Endothelial cell of umbilical vein (primary cell): Measurements from ENCODE around the gene PSMA3. TPM values are rescaled to one million over a fixed set of nuclear protein-coding genes. Genes with fewer than 3 reads are reported as not detected.

ENCODE experiments used
- BruUV-seq: library from RNA; stranded (reverse); fragments of 400-500 nt; replicated peaks from 2 replicates; lab custom pipeline; 2021; lab: Mats Ljungman, UMichigan
- CTCF ChIA-PET: fragments of 300-600, 350-600 bp; sonication (Branson Sonifier 250); formaldehyde crosslinking; loops from one replicate; lab custom pipeline; 2021; ENCODE audit warnings: antibody characterized with exemption, inconsistent platforms; lab: Charles Lee
- POLR2A ChIA-PET: fragments of 300-600, 350-600 bp; sonication (Branson Sonifier 250); formaldehyde crosslinking; loops from one replicate; lab custom pipeline; 2021; ENCODE audit warnings: antibody characterized with exemption, inconsistent platforms; lab: Charles Lee
- DNase-seq: peaks from one replicate; pipeline ENCODE4 v3.0.0-alpha.2; 2011; ENCODE audit warnings: low read depth, low spot score
- FAIRE-seq: peaks from 2 replicates; lab custom pipeline; 2011; peaks lifted over from hg19 to GRCh38; lab: Jason Lieb, UNC
- H2AFZ ChIP-seq: 2 replicates; pipeline ENCODE4 v1.6.0; 2012; ENCODE audit warnings: low read depth, low read length, control low read depth, inconsistent platforms
- H3K27ac ChIP-seq: 2 replicates; pipeline ENCODE4 v1.5.1; 2011; ENCODE audit warnings: low read depth, mild to moderate bottlenecking, control low read depth, low read length, moderate library complexity; ENCODE audit not compliant: insufficient read depth
- H3K27me3 ChIP-seq, 2 experiments: 2 replicates each; pipeline versions ENCODE4 v1.6.0 to v1.6.1; 2011; ENCODE audit warnings: low read length in 2 of 2, mixed read lengths in 1 of 2; ENCODE audit not compliant: control insufficient read depth in 2 of 2, insufficient read depth in 2 of 2
- H3K36me3 ChIP-seq, 2 experiments: 2 replicates in 1 of 2; 3 replicates in 1 of 2; pipeline ENCODE4 v1.5.1; 2011; ENCODE audit warnings: low read length in 2 of 2, mild to moderate bottlenecking in 1 of 2, moderate library complexity in 1 of 2; ENCODE audit not compliant: control insufficient read depth in 2 of 2, insufficient read depth in 2 of 2; ENCODE audit errors: extremely low read depth in 1 of 2
- H3K4me1 ChIP-seq: 3 replicates; pipeline ENCODE4 v1.5.1; 2011; ENCODE audit warnings: mild to moderate bottlenecking, low read length; ENCODE audit not compliant: control insufficient read depth, insufficient read depth; ENCODE audit errors: extremely low read depth
- H3K4me2 ChIP-seq: 2 replicates; pipeline ENCODE4 v1.6.1; 2011; ENCODE audit warnings: low read length, control low read depth, mixed read lengths; ENCODE audit not compliant: insufficient read depth
- H3K4me3 ChIP-seq, 3 experiments: fragments of 200-600 bp in 1 of 3; sonication (generic), shearing (Covaris generic) in 1 of 3; replicated peaks in 1 of 3; 2 replicates each; pipeline ENCODE4 v1.5.1; 2011 to 2016; ENCODE audit warnings: control low read depth in 3 of 3, low read length in 3 of 3, mild to moderate bottlenecking in 2 of 3, inconsistent platforms in 1 of 3, low read depth in 1 of 3, moderate library complexity in 1 of 3; ENCODE audit not compliant: insufficient read depth in 1 of 3
- H3K79me2 ChIP-seq: 2 replicates; pipeline ENCODE4 v1.6.0; 2012; ENCODE audit warnings: low read length, inconsistent platforms; ENCODE audit not compliant: control insufficient read depth, insufficient read depth
- H3K9ac ChIP-seq: replicated peaks from 2 replicates; pipeline ENCODE3; 2011; ENCODE audit warnings: low read length, control low read depth; ENCODE audit not compliant: insufficient read depth; ENCODE audit errors: extremely low read depth
- H3K9me1 ChIP-seq: replicated peaks from 3 replicates; pipeline ENCODE4 v1.6.0; 2011; ENCODE audit warnings: mild to moderate bottlenecking, low read length; ENCODE audit not compliant: control insufficient read depth, insufficient read depth; ENCODE audit errors: extremely low read depth
- H3K9me3 ChIP-seq: replicated peaks from 2 replicates; pipeline ENCODE4 v1.5.1; 2012; ENCODE audit warnings: low read length, inconsistent platforms; ENCODE audit not compliant: control insufficient read depth, insufficient read depth
- H4K20me1 ChIP-seq: replicated peaks from 2 replicates; pipeline ENCODE3; 2011; ENCODE audit warnings: mild to moderate bottlenecking, low read length; ENCODE audit not compliant: control insufficient read depth, insufficient read depth; ENCODE audit errors: extremely low read depth
- EZH2 ChIP-seq: IDR thresholded peaks from 2 replicates; pipeline ENCODE4 v1.6.1; 2012; ENCODE audit warnings: borderline replicate concordance, low read depth, mild to moderate bottlenecking, moderate library complexity, low read length, inconsistent platforms; ENCODE audit not compliant: severe bottlenecking
- FOS ChIP-seq: IDR thresholded peaks from 2 replicates; pipeline ENCODE4 v1.6.1; 2011; ENCODE audit warnings: mild to moderate bottlenecking, low read length, moderate library complexity, borderline replicate concordance; ENCODE audit not compliant: insufficient read depth
- GATA2 ChIP-seq: IDR thresholded peaks from 2 replicates; pipeline ENCODE4 v1.7.0; 2011; ENCODE audit warnings: low read depth, mild to moderate bottlenecking, moderate library complexity, mixed read lengths, low read length; ENCODE audit not compliant: insufficient read length, insufficient read depth
- JUN ChIP-seq: IDR thresholded peaks from 2 replicates; pipeline ENCODE4 v1.6.1; 2011; ENCODE audit warnings: borderline replicate concordance, low read depth; ENCODE audit not compliant: insufficient read length, insufficient read depth
- MYC ChIP-seq: IDR thresholded peaks from one replicate; pipeline ENCODE4 v1.6.1; 2011; ENCODE audit warnings: mild to moderate bottlenecking, low read depth, low read length
- POLR2A ChIP-seq: IDR thresholded peaks from 2 replicates; pipeline ENCODE4 v1.6.1; 2012; ENCODE audit warnings: low read depth, mild to moderate bottlenecking, control low read depth, low read length
- POLR2AphosphoS5 ChIP-seq: IDR thresholded peaks from 2 replicates; pipeline ENCODE4 v1.6.1; 2012; ENCODE audit warnings: low read depth, mild to moderate bottlenecking, control low read depth, low read length, moderate library complexity; ENCODE audit not compliant: insufficient read depth
- dilution Hi-C: fragments of 300-500 bp; cut with MboI; formaldehyde crosslinking; loops from one replicate; pipeline ENCODE4 v1.15.0; 2019; ENCODE audit warnings: low sequenced_read_pairs; ENCODE audit not compliant: extremely low pct_ligation_motif_present
- intact Hi-C: fragments of 100-400 bp; cut with micrococcal nuclease; formaldehyde crosslinking; loops from one replicate; pipeline ENCODE4 v1.10.0; 2022
- polyA plus RNA-seq, 4 experiments: library from polyadenylated mRNA; depleted of rRNA in 3 of 4; stranded (reverse) in 3 of 4; unstranded in 1 of 4; fragments of >200 nt; gene quantifications; 2 replicates each; pipeline versions ENCODE4 v1.2.1 to v1.2.3, GENCODE V29; 2011 to 2012; ENCODE audit warnings: missing spikeins in 1 of 4
- total RNA-seq: library from RNA; stranded (reverse); gene quantifications from 2 replicates; pipeline ENCODE4 v1.2.3, GENCODE V29; 2021
- TF ChIP-seq, protein P1 (sequence below): IDR thresholded peaks from 2 replicates; pipeline ENCODE4 v1.6.1; 2011; ENCODE audit not compliant: insufficient read depth, insufficient read length
- TF ChIP-seq, protein P2 (sequence below), 2 donors: IDR thresholded peaks; 1 replicate in 1 of 2; 2 replicates in 1 of 2; pipeline ENCODE4 v1.5.1; 2011; ENCODE audit warnings: low read length in 2 of 2, mild to moderate bottlenecking in 2 of 2, moderate library complexity in 2 of 2, control low read depth in 1 of 2, inconsistent platforms in 1 of 2, low read depth in 1 of 2; ENCODE audit not compliant: insufficient read depth in 1 of 2; ENCODE audit errors: extremely low read depth in 1 of 2

The PSMA3 gene
- total and polyA plus RNA-seq, 2 donors (not counting 3 experiments of a cell fraction or from before 2014, with no cell fraction given), result 240 to 297 TPM

- FAIRE-seq, result no peak
- no peak for TF ChIP-seq POLR2AphosphoS5
- TF ChIP-seq POLR2A, result no peak
- TF ChIP-seq, protein P1, sequence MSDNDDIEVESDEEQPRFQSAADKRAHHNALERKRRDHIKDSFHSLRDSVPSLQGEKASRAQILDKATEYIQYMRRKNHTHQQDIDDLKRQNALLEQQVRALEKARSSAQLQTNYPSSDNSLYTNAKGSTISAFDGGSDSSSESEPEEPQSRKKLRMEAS, result no peak
- TF ChIP-seq, protein P2, sequence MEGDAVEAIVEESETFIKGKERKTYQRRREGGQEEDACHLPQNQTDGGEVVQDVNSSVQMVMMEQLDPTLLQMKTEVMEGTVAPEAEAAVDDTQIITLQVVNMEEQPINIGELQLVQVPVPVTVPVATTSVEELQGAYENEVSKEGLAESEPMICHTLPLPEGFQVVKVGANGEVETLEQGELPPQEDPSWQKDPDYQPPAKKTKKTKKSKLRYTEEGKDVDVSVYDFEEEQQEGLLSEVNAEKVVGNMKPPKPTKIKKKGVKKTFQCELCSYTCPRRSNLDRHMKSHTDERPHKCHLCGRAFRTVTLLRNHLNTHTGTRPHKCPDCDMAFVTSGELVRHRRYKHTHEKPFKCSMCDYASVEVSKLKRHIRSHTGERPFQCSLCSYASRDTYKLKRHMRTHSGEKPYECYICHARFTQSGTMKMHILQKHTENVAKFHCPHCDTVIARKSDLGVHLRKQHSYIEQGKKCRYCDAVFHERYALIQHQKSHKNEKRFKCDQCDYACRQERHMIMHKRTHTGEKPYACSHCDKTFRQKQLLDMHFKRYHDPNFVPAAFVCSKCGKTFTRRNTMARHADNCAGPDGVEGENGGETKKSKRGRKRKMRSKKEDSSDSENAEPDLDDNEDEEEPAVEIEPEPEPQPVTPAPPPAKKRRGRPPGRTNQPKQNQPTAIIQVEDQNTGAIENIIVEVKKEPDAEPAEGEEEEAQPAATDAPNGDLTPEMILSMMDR (IDR thresholded peaks at IDR 0.05; ENCODE audit: extremely low read depth in 1 of 2, insufficient read depth in 1 of 2, low read depth in 1 of 2, low read length in 2 of 2), result no peak
- no peak for TF ChIP-seq JUN
- no peak for TF ChIP-seq MYC
- TF ChIP-seq EZH2, result no peak
- TF ChIP-seq GATA2, result no peak
- no peak for TF ChIP-seq FOS
Observed at GRCh38 chr14:58198086-58198485, 46.6 kb upstream of the PSMA3 start.

More at GRCh38 chr14:58198086-58198485, 46.6 kb upstream of the PSMA3 start:
- Histone ChIP-seq H3K36me3 (no peaks in the 10 kb centered on the region), H4K20me1 (no peaks in the 10 kb centered on the region), H3K79me2 (peaks cover 22% of the 10 kb centered on the region), H3K4me1 (peaks cover 20% of the 10 kb centered on the region), H3K27me3 (peaks cover 6 to 9% of the 10 kb centered on the region in 2 experiments), H3K27ac (no peak overlapping the region), H3K4me3 (no peak overlapping the region), H3K4me2 (no peak overlapping the region), H3K9ac (no peak overlapping the region), H3K9me1 (no peaks in the 10 kb centered on the region), H3K9me3 (no peaks in the 10 kb centered on the region), H2AFZ (no peak overlapping the region)
- BruUV-seq, result no TSS peak
- intact Hi-C loops (no loop called here), dilution Hi-C loops (no loop called here)
- ChIA-PET POLR2A (no interaction called here), CTCF (interaction anchor here (2.0 kb wide), 1 partner anchor 90 kb away, joined by 9 read pairs; no protein-coding TSS in a partner anchor)
- DNase-seq, result no peak
